Measurements from ENCODE around the gene AKR1D1. TPM values are rescaled to one million over a fixed set of nuclear protein-coding genes. Genes with fewer than 3 reads are reported as not detected.
"Not testable (repeated sequence)": the region's sequence is repeated elsewhere in the genome, so short reads cannot be mapped to it uniquely, and the experiment has no call there.

Gene AKR1D1
- polyA plus RNA-seq, 3 donors = 0.07 to 0.13 (median 0.10) TPM

- DNase-seq (ENCODE audit: low read depth in 3 of 3, low spot score in 2 of 3) = no peak
Observed at GRCh38 chr7:138116892-138117291, 40.6 kb downstream of the AKR1D1 start.

GRCh38 chr7:138120140-138120827 is 44.0 kb downstream of the AKR1D1 start:
- no peak for DNase-seq (ENCODE audit: low read depth in 3 of 3, low spot score in 2 of 3)

GRCh38 chr7:138122162-138122561 is 45.9 kb downstream of the AKR1D1 start:
- DNase-seq (ENCODE audit: low read depth in 3 of 3, low spot score in 2 of 3) = no peak

DNA sequence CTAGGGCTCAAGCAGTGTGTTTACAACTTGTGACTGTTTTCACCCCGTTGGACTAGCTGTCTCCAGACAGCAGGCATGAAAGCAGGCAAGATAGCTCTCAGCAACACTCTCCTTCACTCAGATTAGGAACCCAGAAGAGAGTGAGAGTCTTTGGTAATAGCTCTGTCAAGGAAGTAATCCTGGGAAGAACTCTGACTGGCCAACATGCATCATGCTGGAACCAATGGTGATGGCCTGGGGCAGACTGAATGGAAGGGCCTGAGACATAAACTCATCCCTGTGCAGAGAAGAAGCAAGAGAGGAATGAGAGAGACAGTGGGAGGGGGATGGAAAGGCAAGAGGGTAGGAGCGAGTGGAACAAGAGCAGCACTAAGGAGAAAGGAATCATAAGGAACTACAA is 48.9 kb downstream of the AKR1D1 start:
- DNase-seq (ENCODE audit: low read depth in 3 of 3, low spot score in 2 of 3) = no peak

- DNase-seq (ENCODE audit: low read depth in 3 of 3, low spot score in 2 of 3) = no peak
Observed at GRCh38 chr7:138125598-138126111, 49.4 kb downstream of the AKR1D1 start.

DNA sequence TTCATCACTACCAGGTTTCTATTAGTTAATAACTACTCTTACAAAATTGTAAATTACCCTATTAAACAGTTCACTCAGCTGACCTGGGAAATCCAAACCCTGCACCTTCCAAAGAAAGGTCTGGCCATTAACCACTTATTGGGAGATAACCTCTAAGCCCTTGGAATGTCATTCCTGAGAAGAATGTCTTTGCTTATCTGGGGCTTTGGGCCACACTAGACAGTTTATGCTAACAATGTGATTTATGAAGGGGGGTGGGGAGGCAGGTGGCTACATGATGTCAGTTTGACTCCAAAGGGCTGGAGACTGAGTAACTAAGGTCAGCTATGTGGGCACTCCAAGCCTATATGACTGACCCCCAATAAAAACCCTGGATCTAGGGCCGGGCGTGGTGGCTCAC is 50.7 kb downstream of the AKR1D1 start:
- no peak for DNase-seq (ENCODE audit: low read depth in 3 of 3, low spot score in 2 of 3)

- no peak for DNase-seq (ENCODE audit: low read depth in 3 of 3, low spot score in 2 of 3)
Observed at GRCh38 chr7:138127996-138128395, 51.7 kb downstream of the AKR1D1 start.

DNA sequence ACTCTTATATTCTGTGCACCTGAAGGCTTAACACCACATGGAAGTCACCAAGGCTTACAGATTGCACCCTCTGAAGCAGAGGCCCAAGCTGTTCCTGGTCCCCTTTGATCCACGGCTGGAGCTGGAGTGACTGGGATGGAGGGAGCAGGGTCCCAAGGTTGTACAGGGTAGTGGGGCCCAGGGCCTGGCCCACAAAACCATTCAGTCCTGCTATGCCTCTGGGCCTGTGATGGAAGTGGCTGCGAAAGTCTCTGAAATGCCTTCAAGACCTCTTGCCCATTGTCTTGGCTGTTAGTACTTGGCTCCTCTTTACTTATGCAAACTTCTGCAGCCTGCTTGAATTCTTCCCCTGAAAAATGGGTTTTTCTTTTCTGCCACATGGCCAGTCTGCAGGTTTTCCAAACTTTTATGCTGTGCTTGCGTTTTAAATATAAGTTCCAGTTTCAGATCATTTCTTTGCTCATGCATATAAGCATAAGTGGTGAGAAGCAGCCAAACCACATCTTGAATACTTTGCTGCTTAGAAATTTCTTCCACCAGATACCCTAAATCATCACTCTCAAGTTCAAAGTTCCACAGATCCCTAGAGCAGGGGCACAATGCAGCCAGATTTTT is 53.4 kb downstream of the AKR1D1 start:
- no peak for DNase-seq (ENCODE audit: low read depth in 3 of 3, low spot score in 2 of 3)

DNA sequence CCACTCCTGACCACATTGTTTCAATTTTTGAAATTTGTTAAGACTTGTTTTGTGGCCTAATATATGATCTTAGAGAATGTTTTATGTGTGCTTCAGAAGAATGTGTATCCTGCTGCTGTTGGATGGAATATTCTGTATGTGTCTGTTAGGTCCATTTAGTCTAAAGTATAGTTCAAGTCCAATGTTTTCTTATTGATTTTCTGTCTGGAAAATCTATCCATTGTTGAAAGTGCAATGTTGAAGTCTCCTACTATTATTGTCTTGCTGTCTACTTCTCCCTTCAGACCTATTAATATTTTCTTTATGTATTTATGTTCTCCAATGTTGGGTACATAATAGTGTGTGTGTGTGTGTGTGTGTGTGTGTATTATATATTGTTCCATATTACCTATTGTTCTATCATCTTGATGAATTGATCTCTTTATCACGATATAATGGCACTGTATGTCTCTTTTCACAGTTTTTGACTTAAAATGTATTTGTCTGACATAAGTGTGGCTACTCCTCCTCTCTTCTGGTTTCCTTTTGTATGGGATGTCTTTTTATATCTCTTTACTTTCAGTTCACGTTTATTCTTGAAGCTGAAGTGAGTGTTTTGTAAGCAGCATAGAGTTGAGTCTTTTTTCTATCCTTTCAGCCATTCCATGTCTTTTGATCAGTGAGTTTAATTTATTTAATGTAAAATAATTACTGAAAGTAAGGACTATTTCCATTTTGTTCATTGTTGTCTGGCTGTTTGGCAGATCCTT is 61.3 kb downstream of the AKR1D1 start:
- no peak for DNase-seq (ENCODE audit: low read depth in 3 of 3, low spot score in 2 of 3)

GRCh38 chr7:138138244-138138643 is 62.0 kb downstream of the AKR1D1 start:
- DNase-seq (ENCODE audit: low read depth in 3 of 3, low spot score in 2 of 3) = no peak

DNA sequence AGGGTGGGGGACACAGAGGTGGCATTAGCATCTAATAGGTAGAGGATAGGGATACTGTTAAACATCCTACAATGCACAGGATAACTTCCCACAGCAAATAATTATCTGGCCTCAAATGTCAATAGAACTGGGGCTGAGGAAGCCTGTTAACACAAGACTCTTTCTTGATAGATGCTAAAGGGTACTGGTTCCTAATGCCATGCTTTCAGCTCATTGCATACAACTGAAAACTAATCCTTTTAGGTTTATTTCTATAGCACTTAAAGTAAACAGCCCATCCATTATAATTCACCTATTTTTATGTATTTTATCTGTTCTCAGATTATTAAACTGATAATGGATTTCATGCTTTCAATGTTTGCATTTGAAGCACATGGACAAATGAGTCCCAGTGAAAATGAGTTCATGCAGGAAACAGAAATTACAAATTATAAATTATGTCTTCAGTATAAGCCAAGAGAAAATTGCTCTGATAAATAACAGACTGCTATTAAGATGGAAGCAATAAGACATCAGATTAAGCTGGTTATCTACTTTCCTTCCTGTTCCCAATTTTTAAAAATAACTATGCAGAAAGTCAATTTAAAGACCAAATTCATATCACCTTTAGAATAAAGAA is 66.4 kb downstream of the AKR1D1 start:
- no peak for DNase-seq (ENCODE audit: low read depth in 3 of 3, low spot score in 2 of 3)

- no peak for DNase-seq (ENCODE audit: low read depth in 3 of 3, low spot score in 2 of 3)
Observed at GRCh38 chr7:138144958-138145357, 68.7 kb downstream of the AKR1D1 start.

- DNase-seq (ENCODE audit: low read depth in 3 of 3, low spot score in 2 of 3) = not testable (repeated sequence)
Observed at GRCh38 chr7:138146221-138146620, 70.0 kb downstream of the AKR1D1 start.

DNA sequence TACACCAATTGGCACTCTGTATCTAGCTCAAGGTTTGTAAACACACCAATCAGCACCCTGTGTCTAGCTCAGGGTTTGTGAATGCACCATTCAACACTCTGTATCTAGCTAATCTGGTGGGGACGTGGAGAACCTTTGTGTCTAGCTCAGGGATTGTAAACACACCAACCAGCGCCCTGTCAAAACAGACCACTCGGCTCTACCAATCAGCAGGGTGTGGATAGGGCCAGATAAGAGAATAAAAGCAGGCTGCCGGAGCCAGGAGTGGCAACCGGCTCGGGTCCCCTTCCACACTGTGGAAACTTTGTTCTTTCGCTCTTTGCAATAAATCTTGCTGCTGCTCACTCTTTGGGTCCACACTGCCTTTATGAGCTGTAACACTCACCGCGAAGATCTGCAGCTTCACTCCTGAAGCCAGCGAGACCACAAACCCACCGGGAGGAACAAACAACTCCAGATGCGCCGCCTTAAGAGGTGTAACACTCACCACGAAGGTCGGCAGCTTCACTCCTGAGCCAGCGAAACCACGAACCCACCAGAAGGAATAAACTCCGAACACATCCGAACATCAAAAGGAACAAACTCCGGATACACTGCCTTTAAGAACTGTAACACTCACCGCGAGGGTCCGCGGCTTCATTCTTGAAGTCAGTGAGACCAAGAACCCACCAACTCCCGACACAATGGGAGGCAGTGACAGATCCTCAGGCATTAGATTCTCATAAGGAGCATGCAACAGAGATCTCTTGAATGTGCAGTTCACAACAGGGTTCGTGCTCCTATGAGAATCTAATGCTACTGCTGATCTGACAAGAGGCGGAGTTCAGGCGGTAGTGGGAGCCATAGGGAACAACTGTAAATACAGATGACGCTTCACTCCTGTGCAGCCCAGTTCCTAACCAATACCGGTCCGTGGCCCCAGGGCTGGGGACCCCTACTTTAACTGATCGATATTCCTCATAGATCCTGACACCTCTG is 70.8 kb downstream of the AKR1D1 start:
- not testable (repeated sequence) for DNase-seq (ENCODE audit: low read depth in 3 of 3, low spot score in 2 of 3)

DNA sequence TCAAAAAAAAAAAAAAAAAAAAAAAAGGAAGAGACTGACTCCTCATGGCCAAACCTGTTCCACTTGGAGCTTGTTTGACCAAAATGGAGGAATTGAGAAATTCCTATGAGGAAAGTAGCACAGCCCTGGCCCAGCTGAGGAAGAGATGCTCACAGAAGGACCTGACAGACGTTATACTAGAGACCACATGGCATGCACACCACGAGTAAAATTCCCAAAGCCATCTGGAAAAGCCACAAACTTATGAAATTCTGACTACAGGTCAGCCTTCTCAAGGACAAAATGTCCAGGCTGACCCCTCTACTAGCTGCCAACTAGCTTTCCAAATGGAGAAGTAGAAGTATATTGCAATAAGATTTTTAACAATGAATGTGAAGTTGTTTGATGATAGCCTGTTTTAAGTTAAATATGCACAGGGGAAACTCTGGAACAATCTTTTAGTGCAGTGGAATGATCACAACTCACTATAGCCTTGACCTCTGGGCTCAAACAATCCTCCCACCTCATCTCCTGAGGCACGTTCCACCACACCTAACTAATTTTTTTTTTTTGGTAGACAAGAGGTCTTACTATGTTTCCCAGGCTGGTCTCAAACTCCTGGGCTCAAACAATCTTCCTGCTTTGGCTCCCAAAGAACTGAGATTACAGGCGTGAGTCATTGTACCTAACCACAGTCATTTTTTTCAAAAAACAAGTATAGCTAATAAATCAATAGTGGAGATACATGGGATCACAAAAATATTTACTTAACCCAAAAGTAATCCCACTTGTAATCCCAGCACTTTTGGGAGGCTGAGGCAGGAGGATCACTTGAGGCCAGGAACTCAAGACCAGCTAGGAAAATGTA is 75.7 kb downstream of the AKR1D1 start:
- no peak for DNase-seq (ENCODE audit: low read depth in 3 of 3, low spot score in 2 of 3)

DNA sequence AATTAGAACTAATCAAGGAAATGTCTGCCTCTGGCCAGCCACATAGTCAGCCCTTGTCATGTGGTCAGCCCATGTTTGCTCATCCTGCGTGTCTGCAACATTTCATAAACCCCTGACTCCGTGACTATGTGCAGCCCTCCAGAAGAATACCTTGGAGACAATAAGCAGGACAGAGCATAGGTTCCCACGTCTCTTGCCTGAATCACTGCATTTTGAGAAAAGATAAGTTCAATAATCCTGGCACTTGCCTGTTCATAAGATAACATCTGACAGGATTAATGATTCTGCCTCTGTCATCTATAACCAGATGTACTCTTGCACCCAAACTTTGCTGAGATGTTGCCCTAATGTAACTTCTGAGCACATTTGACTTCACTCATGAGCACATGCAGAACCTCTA is 78.4 kb downstream of the AKR1D1 start:
- DNase-seq (ENCODE audit: low read depth in 3 of 3, low spot score in 2 of 3) = no peak

DNA sequence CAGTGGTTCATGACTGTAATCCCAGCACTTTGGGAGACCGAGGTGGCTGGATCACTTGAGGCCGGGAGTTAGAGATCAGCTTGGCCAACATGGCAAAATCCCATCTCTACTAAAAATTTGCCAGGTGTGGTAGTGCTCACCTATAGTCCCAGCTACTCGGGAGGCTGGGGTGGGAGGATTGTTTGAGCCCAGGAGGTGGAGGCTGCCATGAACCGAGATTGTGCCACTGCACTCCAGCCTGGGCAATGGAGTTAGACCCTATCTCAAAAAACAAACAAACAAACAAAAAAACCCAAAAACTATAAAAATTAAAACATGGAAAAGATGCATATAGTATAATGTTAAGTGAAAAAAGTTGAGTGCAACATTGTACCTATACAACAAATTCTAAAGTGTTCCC is 81.4 kb downstream of the AKR1D1 start:
- DNase-seq (ENCODE audit: low read depth in 3 of 3, low spot score in 2 of 3) = no peak

GRCh38 chr7:138158739-138159528 is 82.7 kb downstream of the AKR1D1 start:
- DNase-seq (ENCODE audit: low read depth in 3 of 3, low spot score in 2 of 3) = no peak

Measured in right renal cortex interstitium (tissue), 3 donors.